GM18498 (cell line): Measurements from ENCODE around the gene ISG20L2.

Source experiments
- ATAC-seq: cut with Tn5 transposase; IDR thresholded peaks from one replicate; pipeline ENCODE4 v1.9.1; 2021; ENCODE audit warnings: mild to moderate bottlenecking, moderate library complexity; ENCODE audit not compliant: unreplicated experiment

ISG20L2 gene

GRCh38 chr1:156741481-156741983 is 13.0 kb upstream of the ISG20L2 start:
- no peak for ATAC-seq

- peak; percentile 82 for ATAC-seq
Measured at GRCh38 chr1:156740741-156741480, 12.3 kb upstream of the ISG20L2 start, which contains the start of gene MRPL24. TSS of gene MRPL24 (minus strand) at chr1:156741088. CDS start at chr1:156738704, 2,384 bp downstream.

- no peak for ATAC-seq
Measured at GRCh38 chr1:156740237-156740740, 11.7 kb upstream of the ISG20L2 start.

GRCh38 chr1:156738916-156739315 is 10.3 kb upstream of the ISG20L2 start:
- no peak for ATAC-seq

GRCh38 chr1:156738407-156738806 is 9.8 kb upstream of the ISG20L2 start:
- no peak for ATAC-seq

GRCh38 chr1:156733989-156734584 is 5.5 kb upstream of the ISG20L2 start:
- no peak for ATAC-seq

GRCh38 chr1:156727926-156728598 is 504 bp downstream of the ISG20L2 start, which contains the start of gene METTL25B:
TSS of gene METTL25B (plus strand) at chr1:156728469. CDS start at chr1:156729105, 636 bp downstream.
- ATAC-seq: peak; percentile 62

GRCh38 chr1:156727492-156727891 is 1.1 kb downstream of the ISG20L2 start:
- no peak for ATAC-seq

GRCh38 chr1:156726549-156727226 is 1.9 kb downstream of the ISG20L2 start:
- no peak for ATAC-seq

- peak; percentile 35 for ATAC-seq
Measured at GRCh38 chr1:156725683-156726280, 2.8 kb downstream of the ISG20L2 start.

GRCh38 chr1:156721535-156721934 is 7.0 kb downstream of the ISG20L2 start:
- ATAC-seq: no peak

- no peak for ATAC-seq
Measured at GRCh38 chr1:156721131-156721530, 7.4 kb downstream of the ISG20L2 start.

GRCh38 chr1:156717351-156717750 is 11.2 kb downstream of the ISG20L2 start:
- ATAC-seq: no peak

GRCh38 chr1:156714830-156715229 is 13.7 kb downstream of the ISG20L2 start:
- ATAC-seq: no peak

- ATAC-seq: no peak
Measured at GRCh38 chr1:156712626-156713025, 15.9 kb downstream of the ISG20L2 start.

GRCh38 chr1:156711011-156711817 is 17.4 kb downstream of the ISG20L2 start:
- ATAC-seq: no peak

GRCh38 chr1:156709757-156710489 is 18.6 kb downstream of the ISG20L2 start:
- no peak for ATAC-seq

- no peak for ATAC-seq
Measured at GRCh38 chr1:156709031-156709430, 19.5 kb downstream of the ISG20L2 start.

GRCh38 chr1:156708218-156708661 is 20.3 kb downstream of the ISG20L2 start:
- ATAC-seq: no peak
